ENCODE data around the gene PRDM11.

The PRDM11 gene

GRCh38 chr11:45265969-45266675 is 119.7 kb downstream of the PRDM11 start:
- DNase-seq (ENCODE audit: low read depth), result no peak
- TF ChIP-seq CTCF (IDR thresholded peaks at IDR 0.05; ENCODE audit: low read depth, low read length), result no peak
- no peak for TF ChIP-seq POLR2A (IDR thresholded peaks at IDR 0.05; ENCODE audit: extremely low read depth, insufficient read length)
- TF ChIP-seq MAX (IDR thresholded peaks at IDR 0.05; ENCODE audit: low read depth, low read length), result no peak
- no peak for TF ChIP-seq MYC (IDR thresholded peaks at IDR 0.05; ENCODE audit: low read depth, low read length)
- H3K4me3 ChIP-seq (ENCODE audit: low read depth, low read length), result no peak overlapping the region

GRCh38 chr11:45266676-45267020 is 120.2 kb downstream of the PRDM11 start:
- DNase-seq (ENCODE audit: low read depth), result no peak
- no peak overlapping the region for H3K4me3 ChIP-seq (ENCODE audit: low read depth, low read length)
- TF ChIP-seq MAX (IDR thresholded peaks at IDR 0.05; ENCODE audit: low read depth, low read length) (no peak), POLR2A (IDR thresholded peaks at IDR 0.05; ENCODE audit: extremely low read depth, insufficient read length) (no peak), CTCF (IDR thresholded peaks at IDR 0.05; ENCODE audit: low read depth, low read length) (no peak), MYC (IDR thresholded peaks at IDR 0.05; ENCODE audit: low read depth, low read length) (no peak)

GRCh38 chr11:45267052-45267451 is 120.6 kb downstream of the PRDM11 start:
- no peak overlapping the region for H3K4me3 ChIP-seq (ENCODE audit: low read depth, low read length)
- no peak for TF ChIP-seq MYC (IDR thresholded peaks at IDR 0.05; ENCODE audit: low read depth, low read length)
- TF ChIP-seq CTCF (IDR thresholded peaks at IDR 0.05; ENCODE audit: low read depth, low read length), result peak; percentile 66
- DNase-seq (ENCODE audit: low read depth), result peak; percentile 46

- no peak for TF ChIP-seq MAX (IDR thresholded peaks at IDR 0.05; ENCODE audit: low read depth, low read length)
- no peak for TF ChIP-seq POLR2A (IDR thresholded peaks at IDR 0.05; ENCODE audit: extremely low read depth, insufficient read length)
- TF ChIP-seq CTCF (IDR thresholded peaks at IDR 0.05; ENCODE audit: low read depth, low read length), result no peak
- no peak for TF ChIP-seq MYC (IDR thresholded peaks at IDR 0.05; ENCODE audit: low read depth, low read length)
- no peak for DNase-seq (ENCODE audit: low read depth)
- no peak overlapping the region for H3K4me3 ChIP-seq (ENCODE audit: low read depth, low read length)
Observed at GRCh38 chr11:45267652-45268299, 121.3 kb downstream of the PRDM11 start.

- DNase-seq (ENCODE audit: low read depth), result no peak
- TF ChIP-seq POLR2A (IDR thresholded peaks at IDR 0.05; ENCODE audit: extremely low read depth, insufficient read length) (no peak), MYC (IDR thresholded peaks at IDR 0.05; ENCODE audit: low read depth, low read length) (no peak), CTCF (IDR thresholded peaks at IDR 0.05; ENCODE audit: low read depth, low read length) (no peak), MAX (IDR thresholded peaks at IDR 0.05; ENCODE audit: low read depth, low read length) (no peak)
- H3K4me3 ChIP-seq (ENCODE audit: low read depth, low read length), result no peak overlapping the region
Observed at GRCh38 chr11:45269678-45270077, 123.2 kb downstream of the PRDM11 start.
